ENCODE results near the gene AGAP1. TPM values are rescaled to one million over a fixed set of nuclear protein-coding genes. Genes with fewer than 3 reads are reported as not detected.

The AGAP1 gene
- total RNA-seq, 2 experiments from 2014 or later = 1.8 to 2.0 TPM

GRCh38 chr2:235514627-235515363, 21.0 kb downstream of the AGAP1 start:
- H3K9me3 Mint-ChIP-seq = peaks cover 2% of the 10 kb centered on the region
- ChIA-PET POLR2A (no interaction called here), CTCF (no interaction called here)
- no peaks in the 10 kb centered on the region for H3K4me1 Mint-ChIP-seq (ENCODE audit: low read depth)
- intact Hi-C loops (cut with micrococcal nuclease) = no loop called here
- no peaks in the 10 kb centered on the region for H3K36me3 Mint-ChIP-seq
- DNase-seq = no peak
- no peak overlapping the region for H3K27ac Mint-ChIP-seq
- H3K4me3 Mint-ChIP-seq = no peak overlapping the region
- H3K27me3 Mint-ChIP-seq = peaks cover 7% of the 10 kb centered on the region

GRCh38 chr2:235515364-235515742, 21.5 kb downstream of the AGAP1 start:
- no peaks in the 10 kb centered on the region for H3K4me1 Mint-ChIP-seq (ENCODE audit: low read depth)
- CTCF ChIA-PET = no interaction called here
- peaks cover 10% of the 10 kb centered on the region for H3K27me3 Mint-ChIP-seq
- no peak for DNase-seq
- peaks cover under 1% of the 10 kb centered on the region for H3K9me3 Mint-ChIP-seq
- intact Hi-C loops (cut with micrococcal nuclease) = no loop called here
- H3K4me3 Mint-ChIP-seq = no peak overlapping the region
- H3K27ac Mint-ChIP-seq = no peak overlapping the region
- H3K36me3 Mint-ChIP-seq = no peaks in the 10 kb centered on the region
- POLR2A ChIA-PET = no interaction called here

- Mint-ChIP-seq H3K27ac (no peak overlapping the region), H3K27me3 (peaks cover 10% of the 10 kb centered on the region), H3K4me3 (no peak overlapping the region), H3K36me3 (no peaks in the 10 kb centered on the region), H3K4me1 (ENCODE audit: low read depth) (no peaks in the 10 kb centered on the region), H3K9me3 (no peaks in the 10 kb centered on the region)
- CTCF ChIA-PET = no interaction called here
- DNase-seq = no peak
- POLR2A ChIA-PET = no interaction called here
- intact Hi-C loops (cut with micrococcal nuclease) = no loop called here
These were observed 22.0 kb downstream of the AGAP1 start for GRCh38 chr2:235515821-235516220.

- Mint-ChIP-seq H3K9me3 (no peaks in the 10 kb centered on the region), H3K27ac (no peak overlapping the region), H3K4me3 (no peak overlapping the region), H3K36me3 (no peaks in the 10 kb centered on the region), H3K27me3 (peaks cover 10% of the 10 kb centered on the region), H3K4me1 (ENCODE audit: low read depth) (no peaks in the 10 kb centered on the region)
- intact Hi-C loops (cut with micrococcal nuclease) = no loop called here
- no peak for DNase-seq
- ChIA-PET POLR2A (no interaction called here), CTCF (no interaction called here)
These were observed 22.4 kb downstream of the AGAP1 start for GRCh38 chr2:235516257-235516656.

GRCh38 chr2:235518322-235519090, 24.7 kb downstream of the AGAP1 start:
- no peak for DNase-seq
- ChIA-PET POLR2A (no interaction called here), CTCF (no interaction called here)
- Mint-ChIP-seq H3K9me3 (no peaks in the 10 kb centered on the region), H3K36me3 (no peaks in the 10 kb centered on the region), H3K4me1 (ENCODE audit: low read depth) (no peaks in the 10 kb centered on the region), H3K27me3 (peaks cover 15% of the 10 kb centered on the region), H3K4me3 (no peak overlapping the region), H3K27ac (no peak overlapping the region)
- intact Hi-C loops (cut with micrococcal nuclease) = no loop called here

GRCh38 chr2:235520787-235521186, 26.9 kb downstream of the AGAP1 start:
- H3K36me3 Mint-ChIP-seq = no peaks in the 10 kb centered on the region
- ChIA-PET CTCF (no interaction called here), POLR2A (no interaction called here)
- no peaks in the 10 kb centered on the region for H3K9me3 Mint-ChIP-seq
- intact Hi-C loops (cut with micrococcal nuclease) = no loop called here
- no peak overlapping the region for H3K4me3 Mint-ChIP-seq
- DNase-seq = no peak
- H3K4me1 Mint-ChIP-seq (ENCODE audit: low read depth) = no peaks in the 10 kb centered on the region
- H3K27ac Mint-ChIP-seq = no peak overlapping the region
- H3K27me3 Mint-ChIP-seq = peaks cover 15% of the 10 kb centered on the region

GRCh38 chr2:235521844-235522243, 28.0 kb downstream of the AGAP1 start:
- intact Hi-C loops (cut with micrococcal nuclease) = no loop called here
- Mint-ChIP-seq H3K27ac (no peak overlapping the region), H3K4me3 (no peak overlapping the region), H3K36me3 (no peaks in the 10 kb centered on the region), H3K9me3 (no peaks in the 10 kb centered on the region), H3K4me1 (ENCODE audit: low read depth) (no peaks in the 10 kb centered on the region), H3K27me3 (peaks cover 15% of the 10 kb centered on the region)
- ChIA-PET CTCF (no interaction called here), POLR2A (no interaction called here)
- no peak for DNase-seq

- ChIA-PET POLR2A (no interaction called here), CTCF (no interaction called here)
- Mint-ChIP-seq H3K27me3 (peaks cover 15% of the 10 kb centered on the region), H3K4me3 (no peak overlapping the region), H3K27ac (no peak overlapping the region), H3K36me3 (no peaks in the 10 kb centered on the region), H3K9me3 (no peaks in the 10 kb centered on the region), H3K4me1 (ENCODE audit: low read depth) (no peaks in the 10 kb centered on the region)
- intact Hi-C loops (cut with micrococcal nuclease) = no loop called here
- no peak for DNase-seq
These were observed 29.2 kb downstream of the AGAP1 start for GRCh38 chr2:235523021-235523420.

- Mint-ChIP-seq H3K4me3 (no peak overlapping the region), H3K27me3 (peaks cover 13% of the 10 kb centered on the region), H3K9me3 (no peaks in the 10 kb centered on the region), H3K27ac (no peak overlapping the region), H3K4me1 (ENCODE audit: low read depth) (no peaks in the 10 kb centered on the region), H3K36me3 (no peaks in the 10 kb centered on the region)
- intact Hi-C loops (cut with micrococcal nuclease) = no loop called here
- ChIA-PET CTCF (no interaction called here), POLR2A (no interaction called here)
- no peak for DNase-seq
These were observed 29.8 kb downstream of the AGAP1 start for GRCh38 chr2:235523486-235524150.

- ChIA-PET POLR2A (no interaction called here), CTCF (no interaction called here)
- Mint-ChIP-seq H3K27me3 (peaks cover 5% of the 10 kb centered on the region), H3K27ac (no peak overlapping the region), H3K4me3 (no peak overlapping the region), H3K9me3 (no peaks in the 10 kb centered on the region), H3K4me1 (ENCODE audit: low read depth) (no peaks in the 10 kb centered on the region), H3K36me3 (no peaks in the 10 kb centered on the region)
- no peak for DNase-seq
- intact Hi-C loops (cut with micrococcal nuclease) = no loop called here
These were observed 32.3 kb downstream of the AGAP1 start for GRCh38 chr2:235526166-235526565.

- no peaks in the 10 kb centered on the region for H3K9me3 Mint-ChIP-seq
- H3K36me3 Mint-ChIP-seq = no peaks in the 10 kb centered on the region
- H3K4me1 Mint-ChIP-seq (ENCODE audit: low read depth) = no peaks in the 10 kb centered on the region
- H3K4me3 Mint-ChIP-seq = no peak overlapping the region
- intact Hi-C loops (cut with micrococcal nuclease) = no loop called here
- ChIA-PET CTCF (no interaction called here), POLR2A (no interaction called here)
- no peak overlapping the region for H3K27ac Mint-ChIP-seq
- DNase-seq = no peak
- no peaks in the 10 kb centered on the region for H3K27me3 Mint-ChIP-seq
These were observed 34.1 kb downstream of the AGAP1 start for GRCh38 chr2:235527806-235528469.

- ChIA-PET CTCF (no interaction called here), POLR2A (no interaction called here)
- intact Hi-C loops (cut with micrococcal nuclease) = no loop called here
- no peaks in the 10 kb centered on the region for H3K36me3 Mint-ChIP-seq
- H3K4me3 Mint-ChIP-seq = no peak overlapping the region
- no peak for DNase-seq
- no peak overlapping the region for H3K27ac Mint-ChIP-seq
- H3K27me3 Mint-ChIP-seq = peaks cover 3% of the 10 kb centered on the region
- H3K9me3 Mint-ChIP-seq = no peaks in the 10 kb centered on the region
- H3K4me1 Mint-ChIP-seq (ENCODE audit: low read depth) = no peaks in the 10 kb centered on the region
These were observed 35.8 kb downstream of the AGAP1 start for GRCh38 chr2:235529621-235530020.
